HG02885 (cell line): ENCODE data around the gene GNAL.
A peak's percentile ranks its signal among the peaks of the same experiment; 100 is the strongest.

Source experiments
- ATAC-seq: cut with Tn5 transposase; IDR thresholded peaks from one replicate; pipeline ENCODE4 v1.9.1; 2021; ENCODE audit warnings: mild to moderate bottlenecking; ENCODE audit not compliant: unreplicated experiment, poor library complexity

Gene GNAL

DNA sequence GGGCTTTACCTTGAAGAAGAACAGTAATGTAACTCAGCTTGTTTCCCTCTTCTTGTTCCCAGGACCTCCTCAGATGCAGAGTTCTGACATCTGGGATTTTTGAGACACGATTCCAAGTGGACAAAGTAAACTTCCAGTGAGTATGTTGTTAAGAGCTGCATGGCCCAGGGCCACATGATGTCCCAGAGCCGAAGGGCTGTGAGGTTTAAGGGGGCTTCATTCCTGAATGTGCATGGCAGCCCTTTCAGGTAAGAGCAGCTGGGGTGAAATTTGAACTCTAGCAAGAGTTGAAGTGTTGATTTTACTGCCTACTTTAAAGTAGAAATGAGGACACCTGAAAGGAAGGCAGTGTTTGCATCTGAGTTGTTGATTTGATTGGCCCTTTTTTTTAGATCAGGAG, 175.4 kb downstream of the GNAL start:
- no peak for ATAC-seq

DNA sequence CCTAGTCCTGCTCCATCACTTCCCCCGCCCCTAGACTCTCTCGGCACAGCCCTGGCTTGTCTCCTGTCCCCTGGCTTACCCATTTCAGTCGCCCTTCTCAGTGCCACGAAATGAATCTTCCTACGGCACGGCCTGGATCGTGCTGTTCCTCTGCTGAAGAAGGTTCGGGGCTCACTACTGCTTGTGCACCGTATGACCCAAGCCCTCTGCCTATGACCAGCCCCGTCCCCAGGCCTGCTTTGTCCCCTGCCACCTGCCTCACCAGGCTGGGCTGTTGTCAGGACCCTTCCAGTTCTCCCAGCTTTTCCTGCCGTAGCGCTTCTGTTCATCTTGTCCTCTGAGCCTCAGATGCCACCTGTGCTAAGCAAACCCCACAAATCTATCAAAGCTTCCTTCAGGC, 176.0 kb downstream of the GNAL start:
- ATAC-seq = no peak

DNA sequence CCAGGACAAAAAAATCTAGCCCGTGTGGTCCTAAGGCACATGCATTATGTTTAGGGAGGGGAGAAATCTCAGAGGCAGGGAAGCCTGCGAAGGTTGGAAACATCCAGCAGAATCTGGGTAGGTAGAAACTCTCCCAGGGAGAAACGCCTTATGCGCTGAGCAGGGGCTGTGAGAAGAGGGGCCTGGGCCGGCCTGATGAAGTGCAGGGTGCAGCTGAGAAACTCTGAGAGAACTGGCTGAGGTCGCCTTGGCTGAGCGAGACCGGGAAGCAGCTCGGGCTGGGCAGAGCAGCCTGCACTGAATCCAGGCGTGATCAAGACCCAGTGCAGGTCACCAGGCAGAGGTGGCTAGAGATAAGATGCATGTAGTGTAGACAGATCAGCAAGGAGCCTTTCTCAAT, 177.3 kb downstream of the GNAL start:
- no peak for ATAC-seq

DNA sequence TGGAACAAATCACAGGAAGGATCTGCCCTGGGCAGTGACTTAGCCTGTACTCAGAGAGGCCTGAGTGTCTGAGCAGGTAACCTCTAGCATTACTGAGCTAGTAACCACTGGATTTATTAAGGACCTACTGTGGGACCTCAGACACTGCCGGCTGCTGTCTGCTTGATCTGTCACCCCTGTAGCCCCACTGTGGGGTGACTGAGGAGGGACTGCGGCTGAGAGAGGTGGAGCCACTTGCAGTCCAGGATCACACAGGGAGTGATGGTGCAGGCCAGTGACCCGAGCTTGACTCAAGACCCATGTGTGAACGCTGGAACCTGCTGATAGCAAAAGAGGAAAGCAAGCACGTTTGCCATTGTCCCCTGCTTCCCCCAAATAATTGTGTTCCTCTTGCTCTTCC, 177.7 kb downstream of the GNAL start:
- no peak for ATAC-seq

DNA sequence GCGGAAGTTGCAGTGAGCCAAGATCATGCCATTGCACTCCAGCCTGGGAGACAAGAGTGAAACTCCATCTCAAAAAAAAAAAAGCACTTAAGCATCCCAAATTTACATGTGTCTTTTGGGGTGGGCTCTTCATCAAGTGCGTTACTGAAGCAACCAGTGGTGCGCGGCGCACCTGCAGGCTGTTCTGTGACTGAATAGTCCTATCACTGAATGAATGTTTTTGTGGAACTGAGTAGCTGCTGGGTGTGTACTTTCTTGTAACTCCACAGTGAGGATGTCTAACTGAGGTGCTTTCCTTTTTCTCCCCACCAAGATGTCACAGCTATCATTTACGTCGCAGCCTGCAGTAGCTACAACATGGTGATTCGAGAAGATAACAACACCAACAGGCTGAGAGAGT, 179.2 kb downstream of the GNAL start:
- ATAC-seq = no peak

DNA sequence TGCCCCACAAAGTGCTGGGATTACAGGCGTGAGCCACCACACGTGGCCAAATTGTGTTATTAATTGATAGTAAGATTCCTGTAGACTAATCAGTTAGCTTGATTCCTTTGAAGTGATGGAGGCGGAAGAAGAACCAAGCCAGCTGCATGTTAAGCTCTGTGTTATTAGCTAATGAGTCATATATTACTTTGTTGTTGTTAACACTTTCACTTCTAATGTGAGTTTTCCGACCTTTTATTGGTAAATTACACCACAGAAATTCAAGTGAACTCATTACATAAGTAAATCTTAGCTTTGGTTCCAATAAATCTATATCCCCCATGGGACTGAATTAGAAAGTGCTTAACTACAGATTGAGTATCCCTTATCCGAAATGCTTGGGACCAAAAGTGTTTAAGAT, 182.4 kb downstream of the GNAL start:
- peak; percentile 51 for ATAC-seq

DNA sequence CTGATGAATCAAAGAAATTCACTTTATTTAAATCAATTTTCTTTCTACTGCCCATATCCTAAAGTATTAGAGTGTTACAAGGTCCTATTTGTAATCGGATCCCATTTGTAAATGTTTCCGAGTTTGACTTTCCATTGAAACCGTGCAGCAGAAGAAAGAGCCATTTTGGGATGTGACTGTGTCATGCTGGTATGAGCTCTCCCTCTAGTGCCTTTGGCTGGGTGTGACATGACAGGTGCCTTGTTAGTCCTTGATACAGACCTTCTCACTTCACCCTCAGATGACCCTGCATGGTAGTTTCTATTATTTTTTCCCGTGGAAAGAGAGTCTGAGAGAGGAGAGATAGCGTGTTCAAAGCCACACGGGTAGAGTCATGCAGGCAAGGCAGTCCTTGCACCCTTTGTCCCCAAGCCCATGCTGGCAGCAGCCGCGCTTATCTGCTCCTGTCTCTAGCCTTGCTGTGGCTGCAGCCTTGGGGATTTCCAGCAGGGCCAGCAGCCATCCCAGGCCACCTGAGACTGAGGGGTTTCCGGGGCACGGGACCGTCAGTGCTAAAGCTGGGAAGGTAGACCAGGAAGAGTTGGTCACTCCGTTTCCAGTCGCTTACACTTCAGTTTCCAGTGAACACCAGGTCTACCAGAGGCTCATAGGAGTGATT, 183.5 kb downstream of the GNAL start:
- ATAC-seq = no peak

DNA sequence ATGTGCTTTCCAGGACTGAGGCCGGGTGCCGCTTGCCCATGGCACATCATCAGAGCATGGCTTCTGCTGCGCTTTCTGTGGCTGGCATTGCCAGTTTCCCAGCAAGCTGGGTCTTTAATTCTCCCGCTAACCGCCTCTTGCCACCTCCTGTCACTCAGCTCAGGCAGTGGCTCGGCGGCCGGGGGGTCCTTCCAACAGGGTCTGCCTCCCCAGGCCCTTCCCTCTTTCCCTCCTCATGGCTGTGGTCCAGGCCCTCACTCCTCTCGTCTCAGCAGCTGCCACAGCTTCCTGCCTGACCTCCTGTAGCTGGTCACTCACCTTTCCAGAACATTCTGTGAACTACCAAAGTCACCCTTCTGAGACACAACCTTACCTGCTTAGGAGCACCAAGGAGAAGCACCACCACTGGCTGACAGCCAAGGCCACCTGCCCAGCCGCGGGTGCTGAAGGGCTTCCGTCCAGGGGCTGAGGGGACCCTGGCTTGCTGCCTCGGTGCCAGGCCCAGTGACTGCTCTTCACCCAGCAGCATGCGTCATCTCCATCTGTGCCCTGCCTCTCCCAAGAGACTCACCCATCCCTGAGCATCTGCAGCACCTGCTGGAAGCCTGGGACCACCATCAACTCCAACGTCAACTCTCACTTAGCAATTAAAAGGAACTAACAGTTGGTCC, 184.7 kb downstream of the GNAL start:
- ATAC-seq = no peak

DNA sequence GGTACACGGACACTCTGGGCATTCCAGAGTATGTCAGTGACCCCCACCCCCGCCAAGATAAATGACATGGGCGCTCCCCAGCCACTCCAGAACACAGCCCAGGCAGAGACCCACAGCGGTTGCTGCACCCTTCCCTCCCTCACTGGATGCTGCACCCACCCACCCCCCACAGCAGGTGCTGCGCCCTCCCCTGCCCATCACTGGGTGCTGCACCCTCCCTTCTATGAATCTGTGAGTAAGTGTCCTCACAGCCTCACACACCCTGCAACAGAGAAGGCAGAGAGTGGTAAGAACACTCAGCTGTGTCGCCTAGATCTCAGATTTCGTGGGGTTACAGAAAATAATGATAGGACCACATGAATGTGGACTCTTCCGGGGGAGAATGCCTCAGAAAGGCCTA, 185.6 kb downstream of the GNAL start:
- no peak for ATAC-seq

DNA sequence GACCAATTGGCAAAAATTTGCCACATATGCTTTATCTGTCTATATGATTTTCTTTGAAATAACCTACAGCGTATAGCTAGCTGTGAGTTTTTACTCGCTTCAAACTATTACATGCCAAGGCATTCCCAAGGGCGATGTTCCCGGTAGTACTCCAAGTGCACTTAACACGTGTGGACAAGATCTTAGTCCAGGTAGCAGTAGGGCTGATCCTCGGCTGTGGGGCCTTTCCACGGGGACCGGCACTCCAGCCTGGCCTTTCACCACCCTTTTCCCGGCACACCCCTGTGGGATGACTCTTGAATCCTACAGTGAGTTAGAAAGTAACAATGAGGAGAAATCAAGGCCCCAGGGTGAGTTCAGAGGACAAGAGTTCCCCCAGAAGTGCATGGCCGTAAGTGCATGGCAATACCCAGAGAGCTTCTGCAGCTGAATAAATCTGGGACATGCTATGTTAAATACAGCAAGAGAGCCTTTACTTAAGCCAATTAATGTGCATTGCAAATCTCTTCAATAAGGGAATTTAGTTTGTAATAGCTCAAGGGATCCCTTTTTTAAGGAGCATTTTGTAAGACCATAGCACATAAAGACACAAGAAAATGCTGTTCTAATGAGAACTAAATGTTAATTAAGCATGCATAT, 188.6 kb downstream of the GNAL start:
- no peak for ATAC-seq

DNA sequence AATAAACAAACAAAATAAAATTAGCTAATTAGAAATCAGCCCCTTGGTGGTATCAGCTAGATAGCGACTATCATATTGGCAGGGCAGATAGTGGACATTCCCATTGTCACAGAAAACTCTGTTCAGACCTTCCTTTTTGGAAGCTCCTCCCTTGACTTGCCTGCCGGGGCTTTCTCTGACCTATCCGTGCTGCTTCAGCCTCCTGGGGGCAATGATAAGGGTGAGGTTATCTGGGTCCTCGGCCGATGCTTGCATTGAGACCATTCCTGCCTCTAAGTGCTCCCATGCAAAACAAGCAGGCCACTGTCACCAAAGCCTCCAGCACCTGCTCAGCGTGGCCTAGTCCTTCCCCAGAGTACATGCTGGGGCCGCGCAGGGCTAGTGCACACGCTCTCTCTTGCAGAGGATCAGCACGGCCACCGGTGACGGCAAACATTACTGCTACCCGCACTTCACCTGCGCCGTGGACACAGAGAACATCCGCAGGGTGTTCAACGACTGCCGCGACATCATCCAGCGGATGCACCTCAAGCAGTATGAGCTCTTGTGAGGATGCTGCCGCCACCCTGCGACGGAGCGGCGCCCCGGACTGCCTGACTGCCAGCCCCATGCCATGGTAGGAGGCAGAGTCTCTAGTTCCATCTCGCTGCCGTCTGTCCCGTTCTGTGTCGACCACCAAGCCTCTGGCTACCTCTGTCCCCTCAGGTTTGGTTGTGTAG, 191.7 kb downstream of the GNAL start:
- no peak for ATAC-seq

DNA sequence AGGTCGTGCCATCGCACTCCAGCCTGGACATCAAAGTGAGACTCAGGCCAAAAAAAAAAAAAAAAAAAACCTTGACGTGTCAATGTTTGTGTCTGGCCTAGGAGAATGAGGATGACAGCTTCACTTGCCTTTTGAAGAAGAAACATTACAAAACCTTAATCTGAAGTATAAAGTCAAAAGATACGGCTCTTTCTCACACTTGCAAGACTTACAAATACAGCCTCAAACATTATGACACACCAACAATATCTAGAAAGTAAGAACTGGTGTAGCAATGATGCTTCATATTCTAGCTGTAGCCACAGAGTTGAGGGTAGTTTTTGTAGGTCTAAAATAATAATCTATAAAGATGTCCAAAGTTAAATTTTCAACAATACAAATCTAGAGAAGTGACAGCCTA, 193.6 kb downstream of the GNAL start:
- ATAC-seq = no peak

DNA sequence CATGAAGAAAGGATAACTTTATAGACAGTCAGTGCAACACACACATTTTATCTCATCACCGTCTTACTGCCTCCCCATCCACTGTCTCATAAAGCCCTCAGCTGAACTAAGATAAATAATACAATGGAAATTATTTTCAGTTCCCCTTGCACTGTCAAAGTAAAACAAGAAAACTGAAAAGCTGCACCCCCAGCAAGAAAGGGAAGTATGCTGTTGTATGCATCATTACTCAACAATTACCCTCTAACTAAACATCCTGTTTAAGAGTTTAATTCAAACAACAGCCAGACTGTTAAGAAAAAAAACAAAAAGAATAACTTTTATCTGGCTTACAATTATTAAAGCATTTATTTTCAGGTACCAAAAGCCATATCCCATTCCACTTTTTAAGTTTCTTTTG, 194.1 kb downstream of the GNAL start:
- peak; percentile 74 for ATAC-seq

DNA sequence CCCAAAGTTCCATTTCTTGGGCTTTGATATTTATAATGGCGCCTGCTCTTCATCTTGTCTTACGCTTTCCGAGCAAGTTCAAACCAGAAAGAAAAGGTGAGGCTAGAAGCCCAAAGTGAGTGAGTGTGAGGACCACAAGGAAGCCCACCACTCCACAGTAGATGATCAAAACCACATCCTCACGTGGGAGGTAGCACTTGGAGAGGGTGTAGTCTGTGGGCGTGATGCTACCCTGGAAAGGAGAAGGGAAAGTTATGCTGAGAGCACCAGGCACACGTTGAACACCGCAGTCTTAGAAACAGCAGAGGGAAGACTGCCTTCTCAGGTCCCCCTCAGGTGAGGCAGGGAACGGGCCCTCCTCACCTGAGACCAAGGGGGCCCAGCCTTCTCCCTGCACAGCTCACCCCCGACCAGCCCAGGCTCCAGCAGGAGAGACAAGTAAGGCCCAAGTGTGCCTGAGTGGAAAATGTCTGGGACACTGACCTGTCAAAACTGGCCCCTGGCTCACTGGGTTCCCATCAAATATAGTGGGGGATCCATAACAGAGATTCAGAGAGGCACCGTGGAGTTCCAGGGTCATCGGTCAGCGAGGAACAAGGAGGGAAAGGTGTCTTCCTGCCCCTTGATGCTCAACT, 195.4 kb downstream of the GNAL start:
- ATAC-seq = no peak

DNA sequence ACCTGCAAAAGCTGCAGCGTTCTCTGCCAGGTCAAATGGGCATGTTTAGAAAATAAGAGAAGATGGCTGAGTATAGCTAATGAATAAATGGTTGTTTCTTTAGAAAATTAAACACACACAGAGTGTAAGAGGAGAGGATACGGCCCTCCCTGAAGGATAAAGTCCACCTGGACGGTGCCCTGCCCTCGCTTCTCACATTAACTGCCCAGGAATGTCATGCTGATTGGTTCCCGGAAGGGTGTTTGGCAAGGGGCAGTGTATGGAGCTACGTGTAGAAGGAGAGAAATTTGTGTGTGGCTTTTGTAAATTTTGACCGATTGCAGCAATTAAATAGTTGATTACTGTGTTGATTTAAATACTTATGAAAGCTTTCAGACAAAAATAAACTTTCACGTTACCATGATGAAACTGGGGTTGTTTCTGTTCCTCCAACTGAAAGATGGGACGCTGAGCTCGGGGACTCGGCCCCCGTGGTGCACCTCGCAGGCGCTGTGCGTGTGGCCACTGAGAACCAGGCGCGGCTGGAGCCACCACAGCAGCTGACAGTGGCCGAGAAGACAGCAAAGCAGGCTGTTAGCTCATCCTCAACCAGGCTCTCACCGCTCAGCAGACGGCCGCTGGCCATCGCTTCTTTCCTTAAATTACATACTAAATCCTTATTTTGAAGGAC, 196.3 kb downstream of the GNAL start:
- no peak for ATAC-seq

DNA sequence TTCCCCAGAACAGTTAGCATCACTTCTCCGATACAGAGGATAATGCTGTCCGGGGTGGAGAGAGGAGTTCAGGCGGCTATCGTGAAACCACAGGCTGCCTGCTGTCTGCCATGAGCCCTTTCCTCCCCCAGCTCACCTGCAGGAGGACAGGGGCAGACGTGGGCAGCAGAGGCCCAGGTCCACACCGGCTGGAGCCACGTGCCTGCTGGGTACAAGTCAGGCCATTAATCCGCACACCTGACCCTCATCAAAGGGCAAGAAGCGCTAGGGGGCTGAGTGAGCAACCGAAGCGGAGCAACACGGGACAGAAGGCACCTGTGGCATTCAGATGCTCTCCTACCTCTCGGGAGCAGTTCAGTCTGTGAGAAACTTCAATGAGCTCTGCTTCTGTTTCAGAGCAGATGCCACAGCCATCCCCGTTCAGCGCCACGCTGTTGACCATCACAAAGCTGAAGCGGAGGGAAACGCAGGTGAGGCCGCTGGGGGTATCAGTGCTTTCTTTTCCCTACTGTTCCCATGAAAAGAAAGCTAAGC, 197.6 kb downstream of the GNAL start:
- ATAC-seq = no peak

DNA sequence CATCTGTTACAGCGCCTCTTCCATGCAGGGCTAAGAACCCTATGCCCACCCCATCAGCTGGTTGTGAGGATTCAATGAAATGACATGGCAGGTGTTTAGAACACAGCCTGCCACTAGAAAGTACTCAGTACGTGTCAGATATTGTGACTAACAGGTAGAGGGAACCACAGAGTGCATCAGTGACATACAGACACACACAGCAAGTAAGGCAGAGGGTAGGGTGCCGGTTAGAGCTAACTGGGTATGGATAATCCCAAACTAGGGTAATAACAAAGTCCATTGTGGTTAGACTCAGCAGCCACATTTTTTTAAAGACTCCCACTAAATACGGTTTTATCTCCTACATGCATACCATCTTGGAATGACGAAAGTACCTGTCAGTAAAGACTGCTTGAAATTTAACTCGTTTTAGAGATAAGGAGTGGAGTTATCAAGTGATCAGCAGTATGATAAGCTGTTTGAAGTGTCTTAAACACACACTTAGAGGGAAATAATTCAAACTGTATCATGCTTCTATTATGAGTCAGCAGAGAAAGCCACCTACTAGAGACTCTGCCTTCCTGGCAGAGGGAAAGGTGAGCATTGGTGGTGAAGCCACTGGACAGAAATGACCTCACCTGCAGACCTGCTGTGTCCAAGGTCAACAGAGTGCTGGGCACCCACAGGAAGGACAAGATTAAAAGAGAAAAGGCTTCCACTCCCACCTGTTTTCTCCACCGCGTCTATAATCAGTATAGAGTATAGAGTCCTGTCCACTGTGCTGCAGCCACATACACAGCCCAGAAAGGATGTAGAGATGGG, 198.5 kb downstream of the GNAL start:
- no peak for ATAC-seq

DNA sequence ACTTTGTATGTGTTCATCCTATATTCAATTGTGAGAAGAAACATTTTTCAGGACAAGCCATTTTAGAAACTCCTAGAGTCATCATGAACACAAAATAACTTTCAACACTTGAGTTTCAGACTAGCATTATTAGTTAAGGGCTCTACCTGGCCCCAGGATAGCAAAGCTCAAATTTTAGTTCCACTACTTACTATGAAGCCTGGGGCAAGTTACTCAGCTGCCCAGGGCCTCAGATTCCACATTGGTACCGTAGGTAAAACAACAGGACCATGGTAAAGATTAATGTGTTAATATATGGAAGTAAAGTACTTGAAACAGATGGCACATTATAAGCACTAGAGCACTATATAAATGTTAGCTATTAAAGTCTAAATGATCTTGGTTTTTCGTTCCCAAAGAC, 199.7 kb downstream of the GNAL start:
- no peak for ATAC-seq

DNA sequence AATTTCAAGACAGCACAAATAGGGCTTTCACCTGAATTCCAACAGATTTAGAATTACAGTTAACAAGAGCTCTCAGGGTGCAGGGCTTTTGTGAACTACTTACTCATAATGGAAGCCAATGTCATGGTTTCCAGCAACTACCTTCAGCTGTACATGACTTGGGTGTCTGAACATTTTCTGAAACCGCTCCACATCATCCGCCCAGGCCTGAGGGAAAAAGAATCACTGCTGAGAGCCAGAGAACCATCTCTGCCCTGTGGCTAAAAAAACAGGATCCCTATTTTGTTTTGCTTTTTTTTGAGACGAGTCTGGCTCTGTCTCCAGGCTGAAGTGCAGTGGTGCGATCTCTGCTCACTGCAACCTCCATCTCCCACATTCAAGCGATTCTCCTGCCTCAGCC, 200.2 kb downstream of the GNAL start:
- no peak for ATAC-seq
